Body of pancreas (tissue), 4 donors: Measurements from ENCODE around the gene LIMS4. TPM values are rescaled to one million over a fixed set of nuclear protein-coding genes. Genes with fewer than 3 reads are reported as not detected.
A peak's percentile ranks its signal among the peaks of the same experiment; 100 is the strongest.
"Not testable (repeated sequence)": the region's sequence is repeated elsewhere in the genome, so short reads cannot be mapped to it uniquely, and the experiment has no call there.

ENCODE experiments used
- ATAC-seq: fragments of 150-250 bp; one replicate; pipeline ENCODE4 v1.9.1; 2016
- DNase-seq, 4 donors: peaks; one replicate each; pipeline ENCODE4 v3.0.0-alpha.2; 2019
- H3K27ac ChIP-seq, 4 donors: fragments of 200-600 bp; sonication (generic); 1 replicate in 3 of 4; 2 replicates in 1 of 4; pipeline versions ENCODE4 v1.5.1 to v1.6.1; 2016 to 2019; ENCODE audit warnings: mild to moderate bottlenecking in 1 of 4, mixed read lengths in 1 of 4, moderate library complexity in 1 of 4
- H3K27me3 ChIP-seq, 2 donors: fragments of 200-600 bp; sonication (generic); one replicate each; pipeline ENCODE4 v1.6.0; 2016; ENCODE audit warnings: mild to moderate bottlenecking in 1 of 2
- H3K36me3 ChIP-seq, 2 donors: fragments of 200-600 bp; sonication (generic); replicated peaks in 1 of 2; 2 replicates each; pipeline ENCODE4 v1.5.1; 2016; ENCODE audit warnings: low read depth in 2 of 2; ENCODE audit not compliant: insufficient read depth in 1 of 2
- H3K4me1 ChIP-seq: fragments of 200-600 bp; sonication (generic); one replicate; pipeline ENCODE4 v1.6.0; 2016
- H3K4me3 ChIP-seq, 2 donors: fragments of 200-600 bp; sonication (generic); 1 replicate in 1 of 2; 2 replicates in 1 of 2; pipeline ENCODE4 v1.5.1; 2016 to 2019
- H3K9me3 ChIP-seq, 3 donors: fragments of 200-600 bp; sonication (generic); 1 replicate in 2 of 3; 2 replicates in 1 of 3; pipeline ENCODE4 v1.5.1; 2016
- WGBS, 2 donors: methylation state at CpG; one replicate each; pipeline ENCODE4 v1.1.5; 2017; 5-methylcytosine and 5-hydroxymethylcytosine counted together
- intact Hi-C: fragments of 100-400 bp; cut with DNase I; formaldehyde crosslinking; loops from one replicate; pipeline ENCODE4 v1.15.1; 2023
- total RNA-seq, 2 donors: library from RNA; depleted of rRNA; stranded (reverse); fragments of >200 nt; gene quantifications; one replicate each; pipeline ENCODE4 v1.1.0, GENCODE V29; 2016

Gene LIMS4
- total RNA-seq, 2 donors from 2014 or later = 8.3 TPM; not detected in 1

GRCh38 chr2:110446644-110447043 lies 26.0 kb downstream of the LIMS4 start:
- H3K36me3 ChIP-seq, intact Hi-C loops, H3K27me3 ChIP-seq, DNase-seq, H3K4me3 ChIP-seq, H3K27ac ChIP-seq, H3K4me1 ChIP-seq, H3K9me3 ChIP-seq: not testable (repeated sequence)
- ATAC-seq = peak; percentile 34
- no CpG with 5 or more reads among the region's 2 CpGs for WGBS, 2 donors

GRCh38 chr2:110443305-110444005 lies 29.2 kb downstream of the LIMS4 start:
- H3K9me3 ChIP-seq, DNase-seq, H3K4me3 ChIP-seq, ATAC-seq, intact Hi-C loops, H3K36me3 ChIP-seq, H3K27ac ChIP-seq, H3K4me1 ChIP-seq, H3K27me3 ChIP-seq: not testable (repeated sequence)
- WGBS, 2 donors = no CpG with 5 or more reads among the region's 8 CpGs

DNA sequence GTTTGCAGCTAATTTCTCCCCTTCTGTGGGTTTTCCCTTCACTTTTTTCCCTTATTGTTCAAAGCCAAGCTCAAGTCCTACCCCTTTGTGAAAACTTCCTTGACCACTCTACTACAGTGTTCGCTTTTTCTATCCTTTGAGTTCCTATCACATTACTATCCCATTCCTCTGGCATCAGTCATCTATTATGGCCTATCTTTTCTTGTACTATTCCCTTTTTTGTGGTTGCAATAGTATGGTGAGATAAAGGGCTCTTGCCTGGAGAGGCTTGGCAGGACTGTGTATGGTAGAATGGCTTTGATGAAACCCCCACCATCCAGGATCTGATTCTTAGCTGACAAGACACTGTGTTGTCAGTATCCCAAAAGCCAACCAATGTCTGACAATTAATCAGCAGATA lies 30.7 kb downstream of the LIMS4 start:
- ATAC-seq, DNase-seq, H3K27me3 ChIP-seq, H3K27ac ChIP-seq, H3K9me3 ChIP-seq, H3K4me1 ChIP-seq, intact Hi-C loops, H3K36me3 ChIP-seq, H3K4me3 ChIP-seq: not testable (repeated sequence)
- WGBS, 2 donors = no CpG with 5 or more reads among the region's 1 CpG

DNA sequence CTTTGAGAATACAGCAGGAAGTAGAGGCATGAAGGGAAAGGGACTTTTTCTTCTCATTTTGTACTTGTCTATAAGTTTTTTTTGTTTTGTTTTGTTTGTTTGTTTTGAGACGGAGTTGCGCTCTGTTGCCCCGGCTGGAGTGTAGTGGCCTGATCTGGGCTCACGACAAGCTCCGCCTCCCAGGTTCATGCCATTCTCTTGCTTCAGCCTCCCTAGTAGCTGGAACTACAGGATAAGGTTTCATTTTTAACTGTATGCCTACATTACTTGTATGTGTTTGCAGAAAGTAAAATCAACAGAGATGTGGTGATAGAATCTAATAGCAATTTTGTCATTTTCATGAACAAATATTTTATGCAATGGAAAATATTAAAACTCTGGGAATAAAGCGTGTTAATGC lies 38.1 kb downstream of the LIMS4 start:
- H3K27ac ChIP-seq, DNase-seq, H3K4me3 ChIP-seq, H3K9me3 ChIP-seq, intact Hi-C loops, H3K36me3 ChIP-seq, H3K4me1 ChIP-seq, H3K27me3 ChIP-seq: not testable (repeated sequence)
- ATAC-seq = peak; percentile 45
- no CpG with 5 or more reads among the region's 6 CpGs for WGBS, 2 donors

DNA sequence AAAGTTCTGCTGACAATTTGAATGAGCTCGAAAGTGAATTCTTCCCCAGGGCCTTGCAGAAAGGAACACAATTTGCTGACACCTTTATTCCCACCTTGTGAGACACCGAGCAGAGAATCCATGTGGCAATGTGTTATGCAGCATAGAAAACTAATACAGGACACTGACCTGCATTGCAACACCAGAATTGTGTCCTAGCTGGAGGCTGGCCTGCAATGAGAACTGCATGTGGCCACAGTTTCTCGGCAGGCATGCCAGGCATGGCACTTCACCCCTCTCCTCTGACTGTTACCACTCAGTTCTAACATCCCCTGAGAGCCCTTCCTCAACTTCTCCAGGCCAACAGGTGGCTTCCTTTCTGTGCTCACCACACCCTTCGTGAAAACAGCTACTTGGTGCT lies 46.9 kb downstream of the LIMS4 start:
- H3K9me3 ChIP-seq, H3K4me1 ChIP-seq, DNase-seq, H3K4me3 ChIP-seq, ATAC-seq, intact Hi-C loops, H3K27ac ChIP-seq, H3K27me3 ChIP-seq, H3K36me3 ChIP-seq: not testable (repeated sequence)
- WGBS, 2 donors = 77 to 88% methylated on average over 1 of the region's 4 CpGs

- H3K4me3 ChIP-seq, H3K36me3 ChIP-seq, H3K9me3 ChIP-seq, H3K27ac ChIP-seq, H3K4me1 ChIP-seq, DNase-seq, H3K27me3 ChIP-seq, ATAC-seq, intact Hi-C loops: not testable (repeated sequence)
- 90% methylated on average over 3 of the region's 4 CpGs; no CpG with 5 or more reads in 1 of the 2 donors for WGBS, 2 donors
Measured at GRCh38 chr2:110424421-110424820, 48.2 kb downstream of the LIMS4 start.

DNA sequence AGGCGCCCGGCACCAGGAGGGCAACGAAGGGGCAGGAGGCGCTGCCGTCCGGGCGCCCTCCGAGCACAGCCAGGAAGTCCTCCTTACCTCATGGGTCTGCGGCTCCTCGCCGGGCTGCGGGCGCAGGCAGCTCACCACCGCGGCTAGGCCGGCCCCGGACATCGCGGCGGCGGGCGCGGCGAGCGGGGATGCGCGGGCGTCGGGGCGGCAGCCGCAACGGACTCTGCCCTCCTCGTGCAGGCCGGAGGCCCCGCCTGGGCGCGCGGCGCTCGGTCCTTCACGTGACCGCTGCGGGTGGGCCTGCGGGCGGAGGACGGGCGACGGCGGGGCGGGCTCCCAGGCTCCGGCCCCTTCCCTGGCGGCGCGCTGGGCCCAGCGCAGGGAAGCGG lies 49.0 kb downstream of the LIMS4 start:
- DNase-seq, H3K27ac ChIP-seq, H3K4me1 ChIP-seq, H3K27me3 ChIP-seq, H3K36me3 ChIP-seq, H3K4me3 ChIP-seq, intact Hi-C loops, H3K9me3 ChIP-seq: not testable (repeated sequence)
- ATAC-seq = peak; percentile 40
- no CpG with 5 or more reads among the region's 56 CpGs for WGBS, 2 donors

- DNase-seq, H3K9me3 ChIP-seq, H3K4me3 ChIP-seq, intact Hi-C loops, H3K36me3 ChIP-seq, H3K4me1 ChIP-seq, H3K27ac ChIP-seq, H3K27me3 ChIP-seq: not testable (repeated sequence)
- peak; percentile 9 for ATAC-seq
- 60% methylated on average over 1 of the region's 36 CpGs; no CpG with 5 or more reads in 1 of the 2 donors for WGBS, 2 donors
Measured at GRCh38 chr2:110422852-110423573, 49.6 kb downstream of the LIMS4 start.

DNA sequence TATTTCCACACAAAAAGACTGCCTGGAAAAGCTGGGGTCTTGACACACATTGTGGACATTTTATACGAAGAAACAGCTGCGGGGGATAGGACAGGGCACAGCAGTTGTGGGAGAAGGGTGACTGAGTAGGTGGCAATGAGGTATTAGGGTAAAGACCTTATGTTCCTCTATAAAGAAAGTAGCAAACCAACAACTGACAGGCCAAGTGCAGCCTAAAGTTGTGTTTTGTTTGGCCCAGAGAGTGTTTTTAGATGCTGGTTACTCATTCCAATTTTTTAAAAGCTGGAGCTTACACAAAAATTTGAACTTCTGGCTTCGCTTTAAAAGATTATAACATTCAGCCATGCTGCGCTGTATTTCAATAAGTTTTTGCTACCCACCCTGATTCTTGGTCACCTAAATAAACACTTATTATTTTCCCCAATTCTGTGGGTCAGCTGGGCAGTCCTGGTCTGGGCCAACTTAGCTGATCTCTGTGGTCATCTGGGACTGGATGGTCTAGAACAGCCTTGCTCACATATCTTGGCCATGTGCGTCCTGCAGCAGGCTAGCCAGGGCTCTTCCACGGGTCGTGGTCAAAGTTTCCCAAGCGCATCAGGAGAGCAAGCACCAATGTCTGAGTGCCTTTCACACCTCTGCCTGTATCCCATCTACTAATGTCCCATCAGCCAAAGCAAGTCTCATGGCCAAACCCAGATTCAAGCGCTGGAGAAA lies 51.8 kb downstream of the LIMS4 start:
- intact Hi-C loops, H3K36me3 ChIP-seq, H3K9me3 ChIP-seq, H3K27me3 ChIP-seq, DNase-seq, H3K4me1 ChIP-seq, H3K27ac ChIP-seq, ATAC-seq, H3K4me3 ChIP-seq: not testable (repeated sequence)
- WGBS, 2 donors = no CpG with 5 or more reads among the region's 9 CpGs

- H3K36me3 ChIP-seq, intact Hi-C loops, H3K27ac ChIP-seq, ATAC-seq, H3K27me3 ChIP-seq, H3K9me3 ChIP-seq, H3K4me3 ChIP-seq, H3K4me1 ChIP-seq, DNase-seq: not testable (repeated sequence)
- no CpG with 5 or more reads among the region's 1 CpG for WGBS, 2 donors
Measured at GRCh38 chr2:110407142-110407541, 65.5 kb downstream of the LIMS4 start.

GRCh38 chr2:110404988-110405387 lies 67.6 kb downstream of the LIMS4 start:
- not testable (repeated sequence) for H3K27me3 ChIP-seq, ATAC-seq

More at GRCh38 chr2:110404988-110405387, 67.6 kb downstream of the LIMS4 start:
- no CpG with 5 or more reads among the region's 2 CpGs for WGBS, 2 donors
- H3K4me1 ChIP-seq, H3K27ac ChIP-seq, H3K36me3 ChIP-seq, DNase-seq, H3K9me3 ChIP-seq, intact Hi-C loops, H3K4me3 ChIP-seq: not testable (repeated sequence)
